HG02678 (cell line): ENCODE data around the gene PBX4.
"Not testable (repeated sequence)": the region's sequence is repeated elsewhere in the genome, so short reads cannot be mapped to it uniquely, and the experiment has no call there.

Source experiments
- ATAC-seq: cut with Tn5 transposase; IDR thresholded peaks from one replicate; pipeline ENCODE4 v1.9.1; 2021; ENCODE audit warnings: mild to moderate bottlenecking, moderate library complexity; ENCODE audit not compliant: unreplicated experiment

The PBX4 gene

DNA sequence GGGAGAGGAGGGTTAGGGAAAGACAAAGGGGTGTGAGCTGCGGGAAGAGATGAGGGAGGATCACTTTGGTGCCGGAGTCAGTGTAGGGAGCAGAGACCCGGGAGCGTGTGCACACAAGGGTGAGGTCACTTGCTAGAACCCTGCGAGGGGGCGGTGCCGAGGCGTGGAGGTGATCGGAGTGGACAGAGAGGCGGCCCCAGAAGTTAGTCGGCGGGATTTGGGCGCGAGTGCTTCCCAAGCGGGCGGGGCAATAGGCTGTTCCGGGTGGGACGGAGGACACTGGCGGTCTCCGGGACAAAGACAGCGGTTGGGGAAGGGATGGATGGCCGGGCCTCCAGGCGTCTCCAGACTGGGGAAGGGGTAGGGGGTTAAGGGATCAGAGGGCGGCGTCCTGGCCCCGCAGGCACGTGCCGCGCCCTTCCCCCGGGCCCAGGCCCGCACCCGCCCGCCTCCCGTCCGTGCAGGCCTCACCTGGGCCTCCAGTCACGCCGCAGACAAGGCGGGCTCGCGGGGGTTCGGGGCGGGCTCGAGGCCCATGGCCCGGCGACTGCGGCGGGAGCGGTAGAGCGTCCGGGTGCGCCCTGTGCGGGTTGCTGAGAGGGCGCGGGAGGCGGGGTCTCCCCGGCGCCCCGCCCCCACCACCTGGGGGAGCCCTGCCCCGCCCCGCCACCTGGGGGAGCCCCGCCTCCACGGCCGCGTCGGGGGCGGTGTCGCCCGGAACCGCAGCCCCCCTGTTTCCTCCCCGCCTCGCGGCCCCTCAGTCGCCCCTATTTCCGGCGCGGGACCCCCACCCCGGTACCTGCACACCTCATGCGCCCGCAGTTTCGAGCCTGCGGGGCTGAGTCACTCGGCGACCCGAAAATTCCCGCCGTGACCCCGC is 9.4 kb upstream of the PBX4 start, which contains the start of gene LPAR2:
TSS of gene LPAR2 (minus strand) at position 600 of the 880 bp plus-strand sequence. CDS start 945 bp downstream, outside the sequence.
- ATAC-seq = peak; percentile 67

- ATAC-seq = no peak
These were observed 8.3 kb upstream of the PBX4 start for GRCh38 chr19:19626516-19627472.

DNA sequence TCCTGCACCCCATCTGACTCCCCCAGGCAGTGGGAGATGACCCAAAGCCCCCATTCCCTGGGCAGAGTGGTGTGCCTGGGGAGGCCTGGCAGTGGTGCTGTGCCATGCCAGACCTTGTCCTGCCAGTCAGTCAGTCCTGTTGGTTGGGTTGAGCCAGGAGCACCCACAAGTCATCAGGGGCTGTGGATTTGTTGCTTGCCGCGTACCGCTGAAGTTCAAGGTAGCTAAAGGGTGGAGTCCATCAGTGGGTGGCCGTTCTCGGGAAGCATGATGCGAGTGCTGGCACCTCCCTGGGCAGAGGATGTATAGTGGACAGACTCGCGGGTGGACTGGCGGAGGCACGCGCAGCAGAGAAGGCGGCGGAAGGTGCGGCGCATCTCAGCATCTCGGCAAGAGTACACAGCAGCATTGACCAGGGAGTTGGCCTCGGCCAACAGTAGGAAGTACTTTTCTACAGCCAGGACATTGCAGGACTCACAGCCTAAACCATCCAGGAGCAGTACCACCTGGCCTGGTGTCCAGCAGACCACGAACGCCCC is 5.6 kb upstream of the PBX4 start:
- no peak for ATAC-seq

DNA sequence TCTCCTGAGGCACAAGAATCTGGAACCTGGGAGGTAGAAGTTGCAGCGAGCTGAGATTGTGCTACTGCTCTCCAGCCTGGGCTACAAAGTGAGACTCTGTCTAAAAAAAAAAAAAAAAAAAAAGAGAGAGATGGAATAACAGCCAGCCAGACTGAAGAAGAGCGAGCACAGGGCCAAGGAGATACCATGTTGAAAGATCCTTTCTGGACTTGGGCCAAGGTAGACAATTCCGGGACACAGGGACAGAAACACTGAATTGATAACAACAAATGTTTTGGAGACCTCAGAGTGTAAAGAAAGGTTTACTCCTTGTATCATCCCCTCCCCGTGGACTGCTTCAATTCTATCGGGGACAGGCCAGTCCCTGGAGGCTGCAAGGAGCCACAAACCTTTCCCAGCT is 4.9 kb upstream of the PBX4 start:
- ATAC-seq = no peak

DNA sequence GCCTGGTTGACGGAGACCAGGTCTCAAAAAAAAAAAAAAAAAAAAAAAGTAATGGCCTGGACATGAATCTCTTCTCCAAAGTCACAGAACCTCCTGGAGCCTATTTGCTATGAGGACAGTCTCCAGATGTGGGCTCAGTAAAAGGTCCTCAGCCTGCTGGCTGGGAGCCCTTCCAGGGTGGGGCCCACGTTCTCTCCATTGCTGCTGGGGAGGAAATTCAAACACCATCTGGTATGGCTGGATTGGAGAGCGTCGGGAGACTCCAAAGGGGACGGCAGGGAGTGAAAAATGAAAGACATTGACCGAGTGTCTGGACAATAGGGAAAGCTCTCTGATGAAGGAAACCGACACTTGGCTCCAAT is 1.3 kb upstream of the PBX4 start:
- ATAC-seq = no peak

DNA sequence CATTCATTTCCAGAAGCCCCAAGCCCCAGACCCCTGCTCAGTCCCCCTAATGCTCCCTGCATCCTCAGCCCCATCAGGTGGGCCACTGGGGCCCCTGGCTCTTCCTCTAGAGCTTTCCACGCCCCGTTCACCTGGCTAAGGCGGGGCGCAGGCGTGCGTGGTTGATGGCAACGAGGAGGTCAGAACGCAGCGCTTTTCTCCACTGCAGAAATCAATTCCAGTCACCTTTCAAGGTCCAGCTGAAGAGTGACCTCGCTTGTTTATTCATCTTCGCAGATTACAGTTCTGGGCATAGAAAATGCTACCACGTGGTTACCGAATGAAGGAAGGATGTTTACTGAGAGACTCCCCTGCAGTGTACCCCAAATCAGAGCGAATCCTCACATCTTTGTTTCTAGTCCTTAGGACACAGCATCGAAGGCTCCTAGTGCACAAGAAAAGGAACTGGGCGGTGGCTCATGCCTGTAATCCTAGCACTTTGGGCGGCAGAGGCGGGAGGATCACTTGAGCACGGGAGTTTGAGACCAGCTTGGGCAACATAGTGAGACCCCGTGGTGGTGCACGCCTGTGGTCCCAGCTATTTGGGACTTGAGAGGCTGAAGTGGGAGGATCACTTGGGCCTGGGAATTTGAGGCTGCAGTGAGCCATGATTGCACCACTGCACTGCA is 828 bp upstream of the PBX4 start:
- ATAC-seq = no peak

DNA sequence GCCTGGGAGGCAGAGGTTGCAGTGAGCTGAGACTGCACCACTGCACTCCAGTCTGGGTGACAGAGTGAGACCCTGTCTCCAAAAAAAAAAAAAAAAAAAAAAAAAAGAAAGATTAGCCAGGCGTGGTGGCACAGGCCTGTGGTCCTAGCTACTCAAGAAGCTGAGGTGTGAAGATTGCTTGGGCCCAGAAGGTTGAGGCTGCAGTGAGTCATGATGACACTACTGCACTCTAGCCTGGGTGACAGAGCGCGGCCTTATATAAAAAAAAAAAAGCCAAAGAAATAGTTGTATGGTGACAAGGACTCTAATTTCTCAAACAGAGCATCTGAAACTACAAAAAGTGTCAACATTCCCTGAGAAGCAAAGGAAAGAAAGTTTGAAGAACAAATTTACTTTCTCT is 3.4 kb downstream of the PBX4 start:
- ATAC-seq = no peak

DNA sequence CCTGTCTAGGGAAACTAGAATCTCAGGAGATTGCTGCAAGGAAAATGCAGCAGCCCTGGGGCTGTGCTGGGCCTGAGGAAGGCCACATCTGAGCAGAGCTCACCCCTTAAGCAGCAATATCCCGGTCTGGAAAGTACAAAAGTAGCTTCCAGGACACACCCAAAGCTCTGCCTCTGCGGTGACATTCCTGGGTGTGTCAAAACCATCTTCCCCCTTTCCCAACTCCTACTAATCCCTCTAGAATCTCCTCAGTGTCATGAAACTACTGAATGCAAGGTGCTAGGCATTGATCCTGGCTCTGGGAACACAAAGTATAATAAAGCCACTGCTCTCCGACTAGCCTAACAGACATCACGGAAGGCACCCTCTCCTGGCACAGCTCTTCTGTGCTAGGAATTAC is 5.0 kb downstream of the PBX4 start:
- no peak for ATAC-seq

DNA sequence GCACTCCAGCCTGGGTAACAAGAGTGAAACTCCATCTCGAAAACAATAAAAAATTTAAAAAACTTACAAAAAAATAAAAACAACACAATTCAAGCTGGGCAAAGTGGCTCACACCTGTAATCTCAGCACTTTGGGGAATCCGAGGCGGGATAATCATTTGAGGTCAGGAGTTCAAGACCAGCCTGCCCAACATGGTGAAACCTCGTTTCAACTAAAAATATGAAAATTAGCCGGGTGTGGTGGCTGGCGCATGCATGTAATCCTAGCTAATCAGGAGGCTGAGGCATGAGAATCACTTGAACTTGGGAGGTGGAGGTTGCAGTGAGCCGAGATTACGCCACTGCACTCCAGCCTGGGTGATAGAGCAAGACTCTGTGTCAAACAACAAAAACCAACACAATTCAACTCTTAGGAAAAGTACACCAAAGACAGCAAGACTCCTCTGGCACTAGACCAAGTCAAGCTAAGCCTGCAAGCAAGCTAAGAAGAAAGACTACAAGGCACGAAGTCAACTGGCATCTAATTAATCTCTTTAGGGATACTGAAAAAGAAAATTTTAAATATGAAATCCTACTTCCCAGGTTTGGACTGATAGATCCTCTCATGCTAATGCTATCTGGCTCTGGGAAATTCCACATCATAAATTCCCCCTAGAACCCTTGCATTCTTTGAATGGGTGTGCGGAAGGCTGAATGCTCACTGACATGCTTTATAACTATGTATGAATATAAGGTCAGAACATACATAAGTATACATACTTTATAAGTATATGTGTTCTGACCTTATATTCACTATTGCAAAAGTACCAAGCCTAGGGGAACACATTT is 7.9 kb downstream of the PBX4 start:
- ATAC-seq = no peak

DNA sequence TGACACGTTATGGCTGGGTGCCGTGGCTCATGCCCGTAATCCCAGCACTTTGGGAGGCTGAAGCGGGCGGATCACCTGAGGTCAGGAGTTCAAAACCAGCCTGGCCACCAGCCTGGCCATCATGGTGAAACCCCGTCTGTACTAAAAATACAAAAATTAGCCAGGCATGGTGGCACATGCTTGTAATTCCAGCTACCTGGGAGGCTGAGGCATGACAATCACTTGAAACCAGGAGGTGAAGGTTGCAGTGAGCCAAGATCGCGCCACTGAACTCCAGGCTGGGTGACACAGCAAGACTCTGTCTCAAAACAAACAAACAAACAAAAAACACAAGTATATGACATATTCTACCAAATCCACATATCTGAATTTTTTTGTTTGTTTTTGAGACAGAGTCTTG is 11.8 kb downstream of the PBX4 start:
- ATAC-seq = not testable (repeated sequence)

DNA sequence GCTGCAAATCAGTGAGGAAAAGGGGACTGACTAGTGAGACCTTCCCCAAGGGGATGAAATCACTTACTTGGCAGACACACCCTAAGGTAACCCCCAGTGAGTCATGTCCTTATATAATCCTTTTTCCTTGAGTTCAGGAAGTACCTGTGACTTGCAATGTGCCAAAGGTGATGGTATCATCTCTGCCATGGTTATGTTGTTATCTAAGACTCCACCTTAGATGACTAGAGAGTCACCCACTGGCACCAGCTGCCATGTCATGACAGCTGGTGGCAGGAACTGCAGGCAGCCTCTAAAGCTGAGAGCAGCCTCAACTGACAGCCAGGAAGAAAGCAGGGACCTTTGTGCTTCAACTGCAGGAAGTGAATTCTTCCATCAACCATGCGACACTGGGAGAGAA is 12.5 kb downstream of the PBX4 start:
- no peak for ATAC-seq

DNA sequence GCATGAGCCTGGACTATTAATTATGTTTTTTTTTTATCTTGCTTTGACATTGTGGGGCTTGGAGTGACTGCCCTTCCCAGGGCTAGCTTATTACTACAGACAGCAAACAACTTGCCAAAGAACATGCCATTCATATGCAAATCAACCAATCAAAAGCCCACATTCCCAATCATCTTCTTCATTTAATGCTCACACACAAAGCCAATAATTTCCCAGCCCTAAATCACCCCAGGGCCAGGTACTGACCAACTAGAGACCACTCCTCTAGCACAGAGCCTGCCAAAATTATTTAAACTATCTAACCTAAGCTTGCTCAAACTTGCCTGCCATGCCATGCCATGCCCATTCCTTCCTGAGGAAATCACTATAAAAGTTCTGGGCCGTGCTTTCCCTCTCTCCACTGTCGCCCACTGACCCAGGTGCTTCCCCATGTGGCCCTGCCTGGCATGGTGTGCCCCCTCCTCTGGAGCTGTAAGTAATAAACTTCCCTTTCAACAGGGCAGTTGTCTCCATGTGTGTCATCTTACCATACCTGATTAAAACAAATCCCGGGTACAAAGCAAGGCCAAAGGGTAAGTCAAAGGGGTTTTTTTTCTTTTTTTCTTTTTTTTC is 15.7 kb downstream of the PBX4 start:
- no peak for ATAC-seq

DNA sequence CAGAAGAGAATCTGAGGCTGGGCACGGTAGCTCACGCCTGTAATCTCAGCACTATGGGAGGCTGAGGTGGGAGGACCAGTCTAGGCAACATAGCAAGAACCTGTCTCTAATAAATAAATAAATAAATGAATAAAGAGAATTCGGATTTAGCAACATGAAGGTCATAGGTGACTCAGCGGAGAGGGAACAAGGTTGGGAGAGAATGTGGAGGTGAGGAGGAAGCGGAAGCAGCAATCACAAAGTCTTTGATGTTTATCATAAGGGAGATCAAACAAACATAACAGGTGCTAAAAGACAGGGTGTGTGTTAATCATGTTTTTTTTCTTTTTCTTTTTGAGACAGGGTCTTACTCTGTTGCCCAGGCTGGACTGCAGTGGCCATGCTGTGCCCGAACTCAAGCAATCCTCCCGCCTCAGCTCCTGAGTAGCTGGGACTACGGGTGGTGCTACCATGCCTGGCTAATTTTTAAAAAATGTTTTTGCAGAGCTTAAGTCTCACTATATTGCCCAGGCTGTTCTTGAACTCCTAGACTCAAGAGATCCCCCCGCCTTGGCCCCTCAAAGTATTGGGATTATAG is 16.3 kb downstream of the PBX4 start:
- no peak for ATAC-seq

DNA sequence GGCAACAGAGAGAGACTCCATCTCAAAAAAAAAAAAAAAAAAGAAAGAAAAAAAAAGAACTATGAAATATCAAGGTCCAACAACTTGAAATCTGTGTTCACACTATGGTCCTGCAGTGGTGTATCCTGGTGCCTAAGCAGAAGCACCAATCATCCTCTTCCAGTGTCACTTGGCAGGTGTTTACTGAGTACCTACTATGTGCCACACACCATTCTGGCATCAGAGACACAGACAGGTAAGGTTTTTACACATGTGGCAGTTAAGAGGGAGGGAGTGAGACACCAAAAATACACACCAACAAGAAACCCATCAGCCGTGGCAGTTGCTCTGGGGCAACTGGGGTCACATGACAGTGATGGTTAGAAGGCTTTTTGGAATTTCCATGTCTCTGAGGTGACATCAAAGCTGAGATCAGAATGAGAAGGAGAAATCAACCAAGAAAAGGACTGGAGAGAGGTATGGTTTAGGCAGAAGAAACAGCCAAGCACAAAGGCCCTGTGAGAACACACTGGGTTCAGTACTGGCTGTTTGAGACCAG is 17.6 kb downstream of the PBX4 start:
- no peak for ATAC-seq

GRCh38 chr19:19598728-19599451 is 19.6 kb downstream of the PBX4 start:
- not testable (repeated sequence) for ATAC-seq

GRCh38 chr19:19597809-19598306 is 20.6 kb downstream of the PBX4 start:
- ATAC-seq = no peak

- no peak for ATAC-seq
These were observed 23.3 kb downstream of the PBX4 start for GRCh38 chr19:19595171-19595701.

DNA sequence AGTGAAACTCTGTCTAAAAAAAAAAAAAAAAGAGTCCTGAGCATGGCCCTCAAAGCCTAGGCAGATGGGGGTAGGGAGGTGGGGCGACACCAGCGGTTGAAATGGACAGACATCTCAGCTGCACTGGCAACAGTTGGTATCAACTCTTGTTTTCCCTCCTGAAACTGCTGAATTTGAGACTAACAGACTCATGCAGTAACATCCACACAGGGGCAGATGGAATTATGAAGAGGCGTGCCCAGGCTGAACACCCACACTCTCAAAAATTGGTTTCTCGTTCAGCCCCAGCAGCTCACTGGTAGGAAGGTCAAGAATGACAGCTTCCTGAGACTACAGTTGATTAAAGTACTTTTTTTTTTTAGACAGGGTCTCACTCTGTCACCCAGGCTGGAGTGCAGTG is 24.1 kb downstream of the PBX4 start:
- no peak for ATAC-seq
